Testis (tissue), 2 donors: Measurements from ENCODE around the gene ANKRD49.

ENCODE experiments used
- CTCF ChIP-seq, 3 experiments: fragments of 450-650 bp in 2 of 3; fragments of 200-600 bp in 1 of 3; sonication (generic) in 1 of 3; IDR thresholded peaks; one replicate each; pipeline ENCODE4 v1.5.1; 2016 to 2019; ENCODE audit warnings: antibody characterized with exemption in 3 of 3, mild to moderate bottlenecking in 2 of 3, moderate library complexity in 1 of 3
- POLR2A ChIP-seq: fragments of 450-650 bp; IDR thresholded peaks from one replicate; pipeline ENCODE4 v1.6.1; 2017; ENCODE audit warnings: antibody characterized with exemption, mild to moderate bottlenecking, moderate library complexity

GRCh38 chr11:94546886-94547285, 53.1 kb downstream of the ANKRD49 start:
- TF ChIP-seq CTCF (IDR thresholded peaks at IDR 0.05) (no peak), POLR2A (no peak)
